ENCODE data around the gene PDE4D. TPM values are rescaled to one million over a fixed set of nuclear protein-coding genes. Genes with fewer than 3 reads are reported as not detected.

The PDE4D gene
- total RNA-seq, 4 donors from 2014 or later = 15.9 to 66.3 (median 48.7) TPM

DNA sequence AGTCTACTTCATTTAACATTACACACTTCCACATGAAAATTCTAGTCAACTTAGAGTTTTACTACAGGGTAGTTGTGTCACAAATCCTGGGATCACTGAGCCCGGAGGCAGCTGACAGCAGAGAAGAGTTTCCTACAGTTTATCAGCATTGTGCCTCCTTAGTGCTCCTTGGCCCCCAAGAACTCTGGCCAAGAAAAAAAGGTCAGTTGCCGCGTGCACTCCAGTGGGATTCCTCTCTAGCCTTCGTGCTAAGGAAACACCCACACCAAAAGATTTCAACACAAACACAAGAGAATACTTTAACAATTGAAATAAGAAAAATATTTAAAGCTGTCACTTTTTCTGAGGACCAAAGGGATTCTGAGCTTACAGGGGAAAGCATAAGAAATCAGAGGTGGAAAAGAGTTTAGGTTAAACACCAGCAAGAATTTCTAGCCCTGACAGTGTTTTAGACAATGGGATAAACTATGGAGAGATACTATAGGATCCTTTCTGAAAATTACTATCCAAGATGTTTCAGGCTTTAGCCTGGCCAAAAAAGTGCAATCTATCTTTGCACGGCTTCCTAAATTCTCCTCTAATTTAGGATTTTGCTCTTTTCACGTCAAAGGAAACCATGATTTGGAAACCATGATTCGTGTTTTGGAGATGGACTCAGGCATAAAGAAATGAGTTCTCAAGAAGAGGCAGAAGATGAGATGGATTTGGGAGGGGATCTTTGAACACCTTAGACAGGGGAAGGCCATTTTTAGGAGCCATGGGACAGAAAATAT, 703.9 kb downstream of the PDE4D start:
- Histone ChIP-seq H3K9me3 (no peaks in the 10 kb centered on the region), H3K4me1 (peaks cover 0 to 21% (median 2%) of the 10 kb centered on the region in 4 donors), H3K4me3 (no peak overlapping the region), H3K27ac (peak overlapping the region in 2 of 4 donors; percentile 5 to 9), H3K27me3 (no peaks in the 10 kb centered on the region), H3K36me3 (no peaks in the 10 kb centered on the region)
- no peak for TF ChIP-seq POLR2A (IDR thresholded peaks at IDR 0.05)
- no peak for TF ChIP-seq EP300 (IDR thresholded peaks at IDR 0.05)
- TF ChIP-seq, protein P1, sequence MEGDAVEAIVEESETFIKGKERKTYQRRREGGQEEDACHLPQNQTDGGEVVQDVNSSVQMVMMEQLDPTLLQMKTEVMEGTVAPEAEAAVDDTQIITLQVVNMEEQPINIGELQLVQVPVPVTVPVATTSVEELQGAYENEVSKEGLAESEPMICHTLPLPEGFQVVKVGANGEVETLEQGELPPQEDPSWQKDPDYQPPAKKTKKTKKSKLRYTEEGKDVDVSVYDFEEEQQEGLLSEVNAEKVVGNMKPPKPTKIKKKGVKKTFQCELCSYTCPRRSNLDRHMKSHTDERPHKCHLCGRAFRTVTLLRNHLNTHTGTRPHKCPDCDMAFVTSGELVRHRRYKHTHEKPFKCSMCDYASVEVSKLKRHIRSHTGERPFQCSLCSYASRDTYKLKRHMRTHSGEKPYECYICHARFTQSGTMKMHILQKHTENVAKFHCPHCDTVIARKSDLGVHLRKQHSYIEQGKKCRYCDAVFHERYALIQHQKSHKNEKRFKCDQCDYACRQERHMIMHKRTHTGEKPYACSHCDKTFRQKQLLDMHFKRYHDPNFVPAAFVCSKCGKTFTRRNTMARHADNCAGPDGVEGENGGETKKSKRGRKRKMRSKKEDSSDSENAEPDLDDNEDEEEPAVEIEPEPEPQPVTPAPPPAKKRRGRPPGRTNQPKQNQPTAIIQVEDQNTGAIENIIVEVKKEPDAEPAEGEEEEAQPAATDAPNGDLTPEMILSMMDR (IDR thresholded peaks at IDR 0.05) = no peak
- WGBS, 2 donors = 55 to 56% methylated on average over 7 of the region's 7 CpGs
- no peak for DNase-seq (ENCODE audit: low spot score in 2 of 2)

GRCh38 chr5:59188419-59189225, 704.9 kb downstream of the PDE4D start:
- H3K4me1 ChIP-seq = peaks cover 0 to 21% (median 2%) of the 10 kb centered on the region in 4 donors
- peak; percentile 50 for DNase-seq (ENCODE audit: low spot score in 2 of 2)
- H3K9me3 ChIP-seq = no peaks in the 10 kb centered on the region
- TF ChIP-seq, protein P1 (IDR thresholded peaks at IDR 0.05) = peak; percentile 67 to 88 (median 77)
- TF ChIP-seq POLR2A (IDR thresholded peaks at IDR 0.05) = no peak
- H3K4me3 ChIP-seq = peak overlapping the region in 1 of 4 donors; percentile 35
- 12 to 13% methylated on average over 16 of the region's 16 CpGs for WGBS, 2 donors
- no peaks in the 10 kb centered on the region for H3K27me3 ChIP-seq
- H3K27ac ChIP-seq = peak overlapping the region in 1 of 4 donors; percentile 59
- no peaks in the 10 kb centered on the region for H3K36me3 ChIP-seq

DNA sequence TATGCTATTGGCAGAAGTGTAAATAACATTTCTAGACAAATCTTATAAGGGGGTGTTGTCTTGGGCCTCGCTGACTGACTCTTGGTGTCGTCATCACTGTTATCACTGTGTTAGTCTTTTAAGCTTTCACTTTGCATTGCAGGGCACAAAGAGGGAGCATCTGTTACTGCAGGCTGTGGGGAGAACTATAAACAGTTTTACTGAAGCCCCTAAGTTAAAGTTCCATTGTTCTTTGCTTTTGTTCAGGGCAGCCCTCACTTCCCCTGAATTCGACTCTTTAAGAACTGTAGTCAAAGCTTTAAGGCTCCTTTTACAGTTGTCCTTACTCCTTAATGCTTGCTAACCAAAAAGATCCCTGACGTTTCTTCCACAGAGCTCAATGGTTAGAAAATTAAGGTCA, 705.7 kb downstream of the PDE4D start:
- no peaks in the 10 kb centered on the region for H3K9me3 ChIP-seq
- 34 to 37% methylated on average over 4 of the region's 4 CpGs for WGBS, 2 donors
- no peaks in the 10 kb centered on the region for H3K27me3 ChIP-seq
- TF ChIP-seq EP300 (IDR thresholded peaks at IDR 0.05) = no peak
- TF ChIP-seq, protein P1 (IDR thresholded peaks at IDR 0.05) = no peak
- no peak for TF ChIP-seq POLR2A (IDR thresholded peaks at IDR 0.05)
- peaks cover 0 to 21% (median 2%) of the 10 kb centered on the region in 4 donors for H3K4me1 ChIP-seq
- no peak for DNase-seq (ENCODE audit: low spot score in 2 of 2)
- H3K36me3 ChIP-seq = no peaks in the 10 kb centered on the region
- H3K4me3 ChIP-seq = peak overlapping the region in 1 of 4 donors; percentile 35
- peak overlapping the region in 1 of 4 donors; percentile 59 for H3K27ac ChIP-seq

- peaks cover 0 to 21% (median 2%) of the 10 kb centered on the region in 4 donors for H3K4me1 ChIP-seq
- H3K27ac ChIP-seq = no peak overlapping the region
- H3K27me3 ChIP-seq = no peaks in the 10 kb centered on the region
- DNase-seq (ENCODE audit: low spot score in 2 of 2) = no peak
- TF ChIP-seq, protein P1 (IDR thresholded peaks at IDR 0.05) = no peak
- TF ChIP-seq EP300 (IDR thresholded peaks at IDR 0.05) = no peak
- TF ChIP-seq POLR2A (IDR thresholded peaks at IDR 0.05) = no peak
- no peak overlapping the region for H3K4me3 ChIP-seq
- 51 to 59% methylated on average over 8 of the region's 8 CpGs for WGBS, 2 donors
- H3K9me3 ChIP-seq = no peaks in the 10 kb centered on the region
- H3K36me3 ChIP-seq = no peaks in the 10 kb centered on the region
Observed at GRCh38 chr5:59186623-59187022, 706.9 kb downstream of the PDE4D start.

Data from tibial nerve (tissue), 4 donors.